GM18519 (cell line): ENCODE results near the gene MPZL2.

Experiments
- ATAC-seq: cut with Tn5 transposase; IDR thresholded peaks from one replicate; pipeline ENCODE4 v1.9.1; 2021; ENCODE audit warnings: mild to moderate bottlenecking, moderate library complexity; ENCODE audit not compliant: unreplicated experiment, low FRiP score

The MPZL2 gene

DNA sequence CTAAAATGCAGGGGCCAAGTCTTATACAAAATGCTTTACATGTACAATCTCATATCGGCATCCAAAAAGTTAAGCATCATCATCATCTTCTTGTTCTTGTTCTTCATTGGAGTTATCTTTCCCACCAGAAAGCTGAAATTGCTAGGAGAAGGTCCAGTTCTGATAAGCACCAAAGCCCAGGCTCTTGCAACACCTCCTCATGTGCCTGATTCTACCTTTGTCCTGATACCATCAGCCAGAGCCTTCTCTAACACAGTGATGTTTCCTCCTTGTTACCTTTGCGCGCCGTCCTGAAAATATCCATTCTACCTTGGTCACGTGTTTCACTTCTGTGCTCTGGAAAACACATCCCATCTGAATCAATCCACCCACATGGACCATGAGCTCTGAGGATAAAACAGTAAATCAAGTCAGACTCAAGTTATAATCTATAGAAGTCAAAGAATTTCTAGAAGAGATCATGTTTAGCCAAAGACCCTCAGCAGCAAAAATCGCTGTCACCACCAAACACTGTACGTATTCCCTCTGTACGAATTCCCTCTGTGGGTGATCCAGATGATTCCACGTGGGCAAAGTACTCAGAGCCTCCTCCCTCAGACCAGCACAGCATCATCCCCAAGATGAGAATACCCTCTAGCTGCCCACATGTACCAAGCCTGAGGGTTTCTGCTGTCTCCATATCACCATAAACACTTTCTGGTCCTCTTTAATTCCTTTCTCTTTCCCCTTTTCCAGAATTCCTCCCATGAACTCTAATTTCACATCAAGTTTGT lies 58.3 kb downstream of the MPZL2 start:
- ATAC-seq: no peak
